CD4-positive, alpha-beta T cell treated with Interferon alpha-2 for 1 hour (primary cell): ENCODE measurements around the gene CHST8.

Experiments
- DNase-seq, 2 donors: peaks; one replicate each; pipeline ENCODE4 v3.0.0-alpha.2; 2020 to 2022

CHST8 gene

GRCh38 chr19:33675501-33676124 is 53.9 kb downstream of the CHST8 start:
- DNase-seq = no peak

- DNase-seq = no peak
Measured at GRCh38 chr19:33676999-33677665, 55.4 kb downstream of the CHST8 start.

GRCh38 chr19:33677745-33678426 is 56.1 kb downstream of the CHST8 start:
- DNase-seq = no peak

- DNase-seq = no peak
Measured at GRCh38 chr19:33678796-33679585, 57.2 kb downstream of the CHST8 start.

GRCh38 chr19:33679696-33680095 is 57.9 kb downstream of the CHST8 start:
- no peak for DNase-seq

- no peak for DNase-seq
Measured at GRCh38 chr19:33681081-33681680, 59.4 kb downstream of the CHST8 start.

- no peak for DNase-seq
Measured at GRCh38 chr19:33683881-33684537, 62.3 kb downstream of the CHST8 start.

- DNase-seq = no peak
Measured at GRCh38 chr19:33684538-33685232, 62.9 kb downstream of the CHST8 start.

- no peak for DNase-seq
Measured at GRCh38 chr19:33685541-33685940, 63.8 kb downstream of the CHST8 start.

GRCh38 chr19:33686262-33686661 is 64.5 kb downstream of the CHST8 start:
- no peak for DNase-seq

- DNase-seq = no peak
Measured at GRCh38 chr19:33686687-33687480, 65.1 kb downstream of the CHST8 start.

GRCh38 chr19:33687481-33688170 is 65.9 kb downstream of the CHST8 start:
- DNase-seq = no peak

- DNase-seq = no peak
Measured at GRCh38 chr19:33688171-33688992, 66.6 kb downstream of the CHST8 start.

GRCh38 chr19:33689138-33689746 is 67.5 kb downstream of the CHST8 start:
- no peak for DNase-seq

GRCh38 chr19:33689868-33690267 is 68.1 kb downstream of the CHST8 start:
- DNase-seq = no peak

- DNase-seq = no peak
Measured at GRCh38 chr19:33690378-33691029, 68.8 kb downstream of the CHST8 start.

- DNase-seq = no peak
Measured at GRCh38 chr19:33691030-33691427, 69.3 kb downstream of the CHST8 start.

GRCh38 chr19:33691736-33692135 is 70.0 kb downstream of the CHST8 start:
- DNase-seq = no peak
